ENCODE data around the gene HADHA. TPM values are rescaled to one million over a fixed set of nuclear protein-coding genes. Genes with fewer than 3 reads are reported as not detected.

HADHA gene
- total and polyA plus RNA-seq, 2 donors (not counting 1 experiment from before 2014, with no cell fraction given), result 155 to 162 TPM

- Histone ChIP-seq H3K4me1 (ENCODE audit: control insufficient read depth, extremely low read depth, insufficient read depth, low read length) (no peaks in the 10 kb centered on the region), H3K4me3 (replicated peaks in 1 of 4; ENCODE audit: control extremely low read depth in 1 of 4, insufficient read depth in 1 of 4, low read depth in 3 of 4, low read length in 4 of 4) (peak overlapping the region in 1 of 4 experiments; percentile 64), H4K20me1 (ENCODE audit: control insufficient read depth, extremely low read depth, insufficient read depth, low read length) (no peaks in the 10 kb centered on the region), H3K79me2 (ENCODE audit: control insufficient read depth, insufficient read depth, low read length) (no peaks in the 10 kb centered on the region), H3K4me2 (ENCODE audit: extremely low read depth, insufficient read depth, low read length) (no peak overlapping the region), H3K36me3 (ENCODE audit: control insufficient read depth, insufficient read depth, low read length) (no peaks in the 10 kb centered on the region), H3K27me3 (ENCODE audit: control insufficient read depth, insufficient read depth, low read length) (no peaks in the 10 kb centered on the region), H3K27ac (ENCODE audit: insufficient read depth, low read length) (no peak overlapping the region), H2AFZ (ENCODE audit: low read length) (no peak overlapping the region), H3K9me3 (ENCODE audit: control insufficient read depth, insufficient read depth, low read depth, low read length) (no peaks in the 10 kb centered on the region), H3K9ac (ENCODE audit: insufficient read depth, low read length) (no peak overlapping the region)
- DNase-seq (ENCODE audit: low read depth in 2 of 2), result no peak
- TF ChIP-seq EZH2 (IDR thresholded peaks at IDR 0.05; ENCODE audit: low read length, missing control alignments) (no peak), CTCF (conservative IDR thresholded peaks at IDR 0.05 in 1 of 2, IDR thresholded peaks at IDR 0.05 in 1 of 2; ENCODE audit: low read depth in 1 of 2, low read length in 2 of 2) (no peak)
Measured at GRCh38 chr2:26185954-26186770, 58.3 kb downstream of the HADHA start.

GRCh38 chr2:26185304-26185928 lies 59.0 kb downstream of the HADHA start:
- peak overlapping the region; percentile 50 for H3K9ac ChIP-seq (ENCODE audit: insufficient read depth, low read length)
- peak overlapping the region; percentile 40 to 64 (median 51) for H3K4me3 ChIP-seq (replicated peaks in 1 of 4; ENCODE audit: control extremely low read depth in 1 of 4, insufficient read depth in 1 of 4, low read depth in 3 of 4, low read length in 4 of 4)
- no peaks in the 10 kb centered on the region for H3K4me1 ChIP-seq (ENCODE audit: control insufficient read depth, extremely low read depth, insufficient read depth, low read length)
- no peaks in the 10 kb centered on the region for H3K27me3 ChIP-seq (ENCODE audit: control insufficient read depth, insufficient read depth, low read length)
- H2AFZ ChIP-seq (ENCODE audit: low read length), result peak overlapping the region; percentile 70
- no peak overlapping the region for H3K27ac ChIP-seq (ENCODE audit: insufficient read depth, low read length)
- peak overlapping the region; percentile 86 for H3K4me2 ChIP-seq (ENCODE audit: extremely low read depth, insufficient read depth, low read length)
- no peaks in the 10 kb centered on the region for H3K9me3 ChIP-seq (ENCODE audit: control insufficient read depth, insufficient read depth, low read depth, low read length)
- no peaks in the 10 kb centered on the region for H3K36me3 ChIP-seq (ENCODE audit: control insufficient read depth, insufficient read depth, low read length)
- no peak for DNase-seq (ENCODE audit: low read depth in 2 of 2)
- H3K79me2 ChIP-seq (ENCODE audit: control insufficient read depth, insufficient read depth, low read length), result no peaks in the 10 kb centered on the region
- no peak for TF ChIP-seq CTCF (conservative IDR thresholded peaks at IDR 0.05 in 1 of 2, IDR thresholded peaks at IDR 0.05 in 1 of 2; ENCODE audit: low read depth in 1 of 2, low read length in 2 of 2)
- H4K20me1 ChIP-seq (ENCODE audit: control insufficient read depth, extremely low read depth, insufficient read depth, low read length), result no peaks in the 10 kb centered on the region

GRCh38 chr2:26184555-26185303 lies 59.7 kb downstream of the HADHA start:
- no peaks in the 10 kb centered on the region for H3K4me1 ChIP-seq (ENCODE audit: control insufficient read depth, extremely low read depth, insufficient read depth, low read length)
- peak overlapping the region; percentile 17 to 64 (median 46) for H3K4me3 ChIP-seq (replicated peaks in 1 of 4; ENCODE audit: control extremely low read depth in 1 of 4, insufficient read depth in 1 of 4, low read depth in 3 of 4, low read length in 4 of 4)
- peak overlapping the region; percentile 86 for H3K4me2 ChIP-seq (ENCODE audit: extremely low read depth, insufficient read depth, low read length)
- H3K9me3 ChIP-seq (ENCODE audit: control insufficient read depth, insufficient read depth, low read depth, low read length), result no peaks in the 10 kb centered on the region
- peak overlapping the region; percentile 50 for H3K9ac ChIP-seq (ENCODE audit: insufficient read depth, low read length)
- peak overlapping the region; percentile 94 for H2AFZ ChIP-seq (ENCODE audit: low read length)
- no peak for TF ChIP-seq EZH2 (IDR thresholded peaks at IDR 0.05; ENCODE audit: low read length, missing control alignments)
- peak; percentile 45 to 48 for TF ChIP-seq CTCF (conservative IDR thresholded peaks at IDR 0.05 in 1 of 2, IDR thresholded peaks at IDR 0.05 in 1 of 2; ENCODE audit: low read depth in 1 of 2, low read length in 2 of 2)
- H4K20me1 ChIP-seq (ENCODE audit: control insufficient read depth, extremely low read depth, insufficient read depth, low read length), result no peaks in the 10 kb centered on the region
- H3K79me2 ChIP-seq (ENCODE audit: control insufficient read depth, insufficient read depth, low read length), result no peaks in the 10 kb centered on the region
- H3K36me3 ChIP-seq (ENCODE audit: control insufficient read depth, insufficient read depth, low read length), result no peaks in the 10 kb centered on the region
- H3K27ac ChIP-seq (ENCODE audit: insufficient read depth, low read length), result no peak overlapping the region
- peak in 1 of 2 donors; percentile 80 for DNase-seq (ENCODE audit: low read depth in 2 of 2)
- no peaks in the 10 kb centered on the region for H3K27me3 ChIP-seq (ENCODE audit: control insufficient read depth, insufficient read depth, low read length)
